ENCODE data around the gene TPPP. TPM values are rescaled to one million over a fixed set of nuclear protein-coding genes. Genes with fewer than 3 reads are reported as not detected.

TPPP gene
- total RNA-seq, 2 experiments from 2014 or later = 0.02 to 0.10 TPM

DNA sequence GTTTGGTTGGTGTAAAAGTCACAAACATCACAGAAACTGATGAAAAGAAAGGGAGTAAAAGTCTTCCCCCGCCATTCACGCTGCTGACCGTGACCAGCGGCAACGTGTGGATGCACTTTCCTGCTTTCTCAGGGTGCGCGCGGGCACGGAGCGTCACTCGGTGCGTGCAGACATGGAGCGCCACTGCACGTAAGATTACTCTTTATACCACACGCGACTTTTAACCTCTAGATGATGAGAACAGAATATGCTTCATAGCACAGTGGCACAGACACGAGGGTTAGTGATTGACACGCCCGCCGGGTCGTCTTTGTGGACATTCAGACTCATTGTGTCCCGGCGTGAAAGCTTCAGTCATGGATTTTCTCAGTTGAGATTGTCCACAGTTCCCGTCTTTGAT, 65.3 kb downstream of the TPPP start:
- Mint-ChIP-seq H3K36me3 (ENCODE audit: low read depth) (peaks cover 16% of the 10 kb centered on the region), H3K27me3 (ENCODE audit: low read depth) (no peaks in the 10 kb centered on the region), H3K9me3 (no peaks in the 10 kb centered on the region), H3K27ac (no peak overlapping the region), H3K4me1 (ENCODE audit: low read depth) (no peaks in the 10 kb centered on the region), H3K4me3 (no peak overlapping the region)
- DNase-seq = no peak
- intact Hi-C loops (cut with micrococcal nuclease) = no loop called here
- CTCF ChIA-PET = interaction anchor here (1.0 kb wide), 1 partner anchor 181 kb away, joined by 4 read pairs; no protein-coding TSS in a partner anchor

DNA sequence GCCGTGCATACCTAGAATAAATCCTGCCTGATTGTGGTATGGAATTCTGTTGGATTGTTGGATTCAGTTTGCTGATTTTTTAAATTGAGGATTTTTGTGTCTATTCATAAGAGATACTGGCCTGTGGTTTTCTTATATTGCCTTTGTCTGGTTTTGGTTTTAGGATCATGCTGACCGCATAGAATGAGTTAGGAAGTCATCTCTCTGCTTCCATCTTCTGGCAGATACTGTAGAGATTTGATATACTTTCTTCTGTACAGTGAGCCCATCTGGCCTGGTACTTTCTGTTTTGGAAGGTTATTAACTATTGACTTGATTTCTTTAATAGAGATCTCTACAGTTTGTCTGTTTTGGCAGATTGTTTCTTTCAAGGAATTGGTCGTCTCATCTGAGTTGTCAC, 66.3 kb downstream of the TPPP start:
- H3K36me3 Mint-ChIP-seq (ENCODE audit: low read depth) = peaks cover 19% of the 10 kb centered on the region
- DNase-seq = no peak
- CTCF ChIA-PET = no interaction called here
- H3K27me3 Mint-ChIP-seq (ENCODE audit: low read depth) = no peaks in the 10 kb centered on the region
- no peaks in the 10 kb centered on the region for H3K4me1 Mint-ChIP-seq (ENCODE audit: low read depth)
- H3K27ac Mint-ChIP-seq = no peak overlapping the region
- H3K4me3 Mint-ChIP-seq = no peak overlapping the region
- intact Hi-C loops (cut with micrococcal nuclease) = no loop called here
- no peaks in the 10 kb centered on the region for H3K9me3 Mint-ChIP-seq

DNA sequence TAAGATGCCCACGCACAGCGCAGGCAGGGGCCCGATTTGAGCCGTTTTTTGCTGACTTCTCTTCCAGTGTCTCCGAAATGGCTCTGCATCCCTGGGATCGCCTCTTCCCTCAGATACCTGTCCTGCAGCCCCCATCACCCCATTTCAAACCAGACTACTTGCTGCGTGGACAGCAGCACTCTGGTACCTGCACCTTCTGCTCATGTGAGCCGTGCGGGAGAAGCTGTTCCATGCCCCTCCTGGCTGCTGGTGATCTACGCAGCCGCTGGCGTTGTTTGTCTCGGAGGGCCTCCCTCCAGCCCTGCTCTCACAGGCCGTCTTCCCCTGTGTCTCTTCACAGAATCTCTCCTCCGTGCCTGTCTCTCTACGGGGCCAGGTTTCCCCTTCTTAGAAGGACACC, 67.6 kb downstream of the TPPP start:
- no peaks in the 10 kb centered on the region for H3K4me1 Mint-ChIP-seq (ENCODE audit: low read depth)
- no peaks in the 10 kb centered on the region for H3K9me3 Mint-ChIP-seq
- H3K27ac Mint-ChIP-seq = no peak overlapping the region
- no peak for DNase-seq
- H3K27me3 Mint-ChIP-seq (ENCODE audit: low read depth) = no peaks in the 10 kb centered on the region
- H3K36me3 Mint-ChIP-seq (ENCODE audit: low read depth) = peaks cover 25% of the 10 kb centered on the region
- no peak overlapping the region for H3K4me3 Mint-ChIP-seq
- intact Hi-C loops (cut with micrococcal nuclease) = no loop called here
- CTCF ChIA-PET = no interaction called here

DNA sequence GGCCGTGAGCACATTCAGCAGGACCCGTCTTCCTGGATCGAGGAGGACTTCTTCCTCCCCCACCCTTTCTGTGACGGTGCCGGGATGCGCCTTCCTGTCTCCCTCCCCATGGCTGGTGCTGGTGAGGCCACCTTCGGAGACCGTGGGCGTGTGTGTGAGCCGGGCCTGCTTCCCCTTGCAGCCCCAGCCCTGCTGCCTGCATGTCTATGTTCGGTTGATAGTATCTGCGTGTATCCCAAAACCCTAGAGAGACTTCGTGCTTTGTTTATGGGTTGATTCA, 68.3 kb downstream of the TPPP start:
- no peak for DNase-seq
- Mint-ChIP-seq H3K9me3 (no peaks in the 10 kb centered on the region), H3K36me3 (ENCODE audit: low read depth) (peaks cover 29% of the 10 kb centered on the region), H3K4me3 (no peak overlapping the region), H3K27ac (no peak overlapping the region), H3K4me1 (ENCODE audit: low read depth) (no peaks in the 10 kb centered on the region), H3K27me3 (ENCODE audit: low read depth) (no peaks in the 10 kb centered on the region)
- intact Hi-C loops (cut with micrococcal nuclease) = no loop called here
- CTCF ChIA-PET = no interaction called here

DNA sequence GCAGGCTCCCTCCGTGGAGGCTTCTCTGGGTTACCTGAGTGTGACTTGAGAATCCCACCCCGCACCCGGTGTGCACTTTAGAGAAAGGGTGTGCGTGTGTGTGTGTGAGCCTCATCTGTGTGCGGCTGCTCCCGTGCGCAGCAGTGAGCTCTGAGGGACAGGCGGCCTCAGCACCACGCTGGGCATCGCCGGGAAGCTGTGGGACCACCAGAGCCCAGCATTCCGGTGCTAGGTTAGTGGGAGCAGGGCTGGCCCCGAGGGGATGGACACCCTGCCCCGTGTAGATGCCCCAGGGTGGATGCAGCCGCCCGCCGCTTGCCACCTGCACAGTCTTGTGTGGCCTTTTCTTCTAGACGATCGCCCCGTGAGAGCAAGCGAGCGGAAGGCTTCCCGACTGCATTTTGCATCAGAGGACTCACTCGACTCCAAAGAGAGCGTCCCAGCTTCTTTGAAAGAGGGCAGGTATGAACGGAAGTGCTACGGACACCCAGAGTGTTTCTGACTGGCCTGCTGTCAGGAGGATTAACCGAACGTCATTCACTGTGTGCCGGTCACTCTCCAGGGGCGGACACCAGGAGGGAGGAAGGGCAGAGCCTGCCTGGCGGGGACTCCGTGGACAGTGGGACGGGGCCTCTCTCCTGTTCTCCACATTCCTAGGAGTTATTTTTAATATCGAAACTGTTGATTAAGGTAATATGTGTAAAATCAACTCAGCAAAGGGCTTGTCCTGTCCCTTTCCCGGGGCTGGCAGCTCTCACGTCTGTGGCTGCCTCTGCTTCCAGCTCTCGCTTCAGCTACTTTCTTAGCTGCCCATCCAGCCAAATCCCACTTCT, 68.8 kb downstream of the TPPP start:
- no peak for DNase-seq
- H3K27me3 Mint-ChIP-seq (ENCODE audit: low read depth) = no peaks in the 10 kb centered on the region
- no peaks in the 10 kb centered on the region for H3K9me3 Mint-ChIP-seq
- H3K36me3 Mint-ChIP-seq (ENCODE audit: low read depth) = peaks cover 32% of the 10 kb centered on the region
- H3K27ac Mint-ChIP-seq = no peak overlapping the region
- H3K4me3 Mint-ChIP-seq = no peak overlapping the region
- no peaks in the 10 kb centered on the region for H3K4me1 Mint-ChIP-seq (ENCODE audit: low read depth)
- intact Hi-C loops (cut with micrococcal nuclease) = no loop called here
- CTCF ChIA-PET = interaction anchor here (0.6 kb wide), 1 partner anchor 693 kb away, joined by 3 read pairs; no protein-coding TSS in a partner anchor

DNA sequence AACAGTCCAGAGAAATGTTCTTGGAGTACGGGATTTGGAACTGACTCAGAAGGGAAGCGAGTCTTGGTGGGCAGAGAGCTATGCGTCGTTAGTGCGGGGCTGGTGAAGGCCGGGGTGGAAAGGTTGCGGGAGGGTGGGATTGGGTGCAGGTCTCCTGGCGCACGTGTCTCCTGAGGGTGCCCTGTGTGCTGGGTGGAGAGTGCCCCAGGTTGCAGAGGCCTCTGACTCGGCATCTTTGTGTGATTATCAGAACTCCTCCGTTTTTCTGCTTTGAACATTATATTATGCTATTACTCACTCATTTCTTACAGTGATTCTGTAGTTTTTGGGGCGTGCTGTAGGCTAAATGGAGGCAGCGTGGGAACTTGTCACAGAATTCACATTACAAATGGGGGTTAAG, 69.6 kb downstream of the TPPP start:
- Mint-ChIP-seq H3K27me3 (ENCODE audit: low read depth) (no peaks in the 10 kb centered on the region), H3K27ac (no peak overlapping the region), H3K4me3 (no peak overlapping the region), H3K9me3 (no peaks in the 10 kb centered on the region), H3K4me1 (ENCODE audit: low read depth) (no peaks in the 10 kb centered on the region), H3K36me3 (ENCODE audit: low read depth) (peaks cover 36% of the 10 kb centered on the region)
- no peak for DNase-seq
- CTCF ChIA-PET = no interaction called here
- intact Hi-C loops (cut with micrococcal nuclease) = no loop called here

- Mint-ChIP-seq H3K9me3 (no peaks in the 10 kb centered on the region), H3K27me3 (ENCODE audit: low read depth) (no peaks in the 10 kb centered on the region), H3K4me3 (no peak overlapping the region), H3K27ac (no peak overlapping the region), H3K36me3 (ENCODE audit: low read depth) (peaks cover 39% of the 10 kb centered on the region), H3K4me1 (ENCODE audit: low read depth) (no peaks in the 10 kb centered on the region)
- intact Hi-C loops (cut with micrococcal nuclease) = no loop called here
- no peak for DNase-seq
- CTCF ChIA-PET = interaction anchor here (0.7 kb wide), 1 partner anchor 17 kb away, joined by 3 read pairs; no protein-coding TSS in a partner anchor
These were observed 70.1 kb downstream of the TPPP start for GRCh38 chr5:622946-623522.

GRCh38 chr5:622359-622758, 70.8 kb downstream of the TPPP start:
- CTCF ChIA-PET = interaction anchor here (0.7 kb wide), 1 partner anchor 16 kb away, joined by 3 read pairs; no protein-coding TSS in a partner anchor
- DNase-seq = no peak

DNA sequence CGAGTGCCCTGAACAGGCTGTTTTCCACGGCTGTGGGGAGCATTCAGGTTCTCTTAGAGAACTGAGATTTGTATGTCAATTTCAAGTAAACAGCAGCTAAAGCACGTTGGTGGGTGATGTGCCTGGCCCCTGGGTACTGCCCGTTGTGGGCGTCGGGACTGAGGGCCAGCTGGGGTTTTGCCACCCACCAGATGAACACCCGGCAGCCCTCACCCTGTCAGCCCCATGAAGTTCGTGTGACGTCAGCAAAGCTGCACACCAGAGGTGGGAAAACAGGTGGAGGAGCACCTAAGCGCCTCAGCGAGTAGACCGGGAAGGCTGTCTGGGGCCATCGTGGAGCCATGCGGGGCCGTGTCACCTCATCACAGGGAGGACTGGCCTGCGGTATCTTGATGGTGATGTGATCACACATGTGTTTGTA, 71.8 kb downstream of the TPPP start:
- H3K4me3 Mint-ChIP-seq = no peak overlapping the region
- peaks cover 39% of the 10 kb centered on the region for H3K36me3 Mint-ChIP-seq (ENCODE audit: low read depth)
- H3K9me3 Mint-ChIP-seq = no peaks in the 10 kb centered on the region
- DNase-seq = no peak
- H3K4me1 Mint-ChIP-seq (ENCODE audit: low read depth) = peaks cover 4% of the 10 kb centered on the region
- CTCF ChIA-PET = no interaction called here
- intact Hi-C loops (cut with micrococcal nuclease) = no loop called here
- H3K27me3 Mint-ChIP-seq (ENCODE audit: low read depth) = no peaks in the 10 kb centered on the region
- no peak overlapping the region for H3K27ac Mint-ChIP-seq

More at GRCh38 chr5:622359-622758, 70.8 kb downstream of the TPPP start:
- Mint-ChIP-seq H3K9me3 (no peaks in the 10 kb centered on the region), H3K27ac (no peak overlapping the region), H3K36me3 (ENCODE audit: low read depth) (peaks cover 35% of the 10 kb centered on the region), H3K27me3 (ENCODE audit: low read depth) (no peaks in the 10 kb centered on the region), H3K4me1 (ENCODE audit: low read depth) (no peaks in the 10 kb centered on the region), H3K4me3 (no peak overlapping the region)
- intact Hi-C loops (cut with micrococcal nuclease) = no loop called here

DNA sequence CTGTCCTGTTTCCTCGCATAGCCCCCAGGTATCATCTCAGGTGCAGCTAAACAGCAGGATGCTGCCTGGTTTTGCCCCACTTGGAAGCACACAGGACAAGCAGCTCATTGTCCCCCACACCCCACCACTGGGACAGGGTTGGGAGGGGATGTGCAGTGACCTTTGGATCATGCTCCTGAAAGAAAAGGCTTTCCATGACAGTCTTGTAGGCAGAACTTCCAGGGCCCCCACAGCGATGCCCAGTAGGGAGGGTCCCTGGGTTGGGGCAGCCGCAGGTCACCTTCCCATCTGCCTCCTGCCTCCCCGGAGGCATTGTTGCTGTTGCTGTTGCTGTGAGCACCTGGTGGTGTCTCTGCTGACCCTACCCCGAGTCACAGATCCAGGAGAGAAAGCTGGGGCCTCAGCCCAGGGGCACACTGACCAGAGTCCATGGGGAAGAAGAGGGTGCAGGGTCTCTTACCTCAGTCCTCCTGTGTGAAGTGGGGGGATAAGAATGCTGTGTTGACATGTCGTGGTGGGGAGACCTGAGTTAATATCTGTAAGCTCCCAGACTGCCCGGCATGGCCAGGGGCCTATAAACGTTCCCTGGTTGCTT, 72.5 kb downstream of the TPPP start:
- DNase-seq = peak; percentile 1
- no peaks in the 10 kb centered on the region for H3K9me3 Mint-ChIP-seq
- H3K4me1 Mint-ChIP-seq (ENCODE audit: low read depth) = peaks cover 7% of the 10 kb centered on the region
- CTCF ChIA-PET = no interaction called here
- peaks cover 36% of the 10 kb centered on the region for H3K36me3 Mint-ChIP-seq (ENCODE audit: low read depth)
- H3K27ac Mint-ChIP-seq = no peak overlapping the region
- no peak overlapping the region for H3K4me3 Mint-ChIP-seq
- intact Hi-C loops (cut with micrococcal nuclease) = no loop called here
- no peaks in the 10 kb centered on the region for H3K27me3 Mint-ChIP-seq (ENCODE audit: low read depth)

DNA sequence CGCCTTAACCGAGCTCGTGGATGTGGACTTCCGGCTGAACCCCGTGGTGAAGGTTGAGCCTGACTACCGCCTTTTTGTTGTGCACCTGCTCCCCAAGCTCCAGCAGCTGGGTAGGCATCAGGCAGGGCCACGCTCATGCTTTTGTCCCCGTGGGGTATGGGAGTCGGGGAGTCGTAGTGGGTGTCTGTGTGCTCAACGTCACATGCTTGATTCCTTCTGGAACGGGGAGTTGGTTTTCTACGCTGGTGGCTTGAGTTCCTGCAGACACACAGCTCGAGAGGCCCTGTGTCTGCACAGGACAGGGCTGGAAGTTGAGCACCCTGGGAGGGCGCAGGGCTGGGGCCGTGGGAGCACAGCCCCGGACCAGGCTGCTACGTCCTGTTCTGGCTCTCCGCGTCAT, 73.0 kb downstream of the TPPP start:
- H3K27me3 Mint-ChIP-seq (ENCODE audit: low read depth) = no peaks in the 10 kb centered on the region
- CTCF ChIA-PET = no interaction called here
- H3K9me3 Mint-ChIP-seq = peaks cover 5% of the 10 kb centered on the region
- intact Hi-C loops (cut with micrococcal nuclease) = no loop called here
- DNase-seq = no peak
- peaks cover 40% of the 10 kb centered on the region for H3K36me3 Mint-ChIP-seq (ENCODE audit: low read depth)
- H3K4me3 Mint-ChIP-seq = no peak overlapping the region
- H3K4me1 Mint-ChIP-seq (ENCODE audit: low read depth) = peaks cover 12% of the 10 kb centered on the region
- no peak overlapping the region for H3K27ac Mint-ChIP-seq

DNA sequence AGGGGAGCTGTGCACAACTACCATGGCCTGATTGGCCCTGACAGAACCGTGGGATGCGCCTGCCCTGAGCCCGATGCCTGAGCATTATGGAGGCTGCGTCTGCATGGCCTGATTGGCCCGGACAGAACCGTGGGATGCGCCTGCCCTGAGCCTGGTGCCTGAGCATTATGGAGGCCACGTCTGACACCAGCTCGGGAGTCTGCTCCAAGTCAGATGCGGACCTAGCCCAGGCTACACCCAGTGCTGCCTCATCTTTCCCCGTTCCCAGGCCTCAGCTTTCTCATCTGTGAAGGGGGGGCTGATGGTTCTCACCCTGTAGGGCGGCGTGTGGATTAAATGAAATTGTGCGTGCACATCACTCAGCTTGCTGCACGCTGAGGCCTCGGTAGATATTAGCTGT, 73.7 kb downstream of the TPPP start:
- Mint-ChIP-seq H3K9me3 (peaks cover 5% of the 10 kb centered on the region), H3K4me1 (ENCODE audit: low read depth) (peaks cover 16% of the 10 kb centered on the region), H3K36me3 (ENCODE audit: low read depth) (peaks cover 39% of the 10 kb centered on the region), H3K4me3 (no peak overlapping the region), H3K27ac (no peak overlapping the region), H3K27me3 (ENCODE audit: low read depth) (no peaks in the 10 kb centered on the region)
- CTCF ChIA-PET = no interaction called here
- intact Hi-C loops (cut with micrococcal nuclease) = no loop called here
- peak; percentile 2 for DNase-seq

DNA sequence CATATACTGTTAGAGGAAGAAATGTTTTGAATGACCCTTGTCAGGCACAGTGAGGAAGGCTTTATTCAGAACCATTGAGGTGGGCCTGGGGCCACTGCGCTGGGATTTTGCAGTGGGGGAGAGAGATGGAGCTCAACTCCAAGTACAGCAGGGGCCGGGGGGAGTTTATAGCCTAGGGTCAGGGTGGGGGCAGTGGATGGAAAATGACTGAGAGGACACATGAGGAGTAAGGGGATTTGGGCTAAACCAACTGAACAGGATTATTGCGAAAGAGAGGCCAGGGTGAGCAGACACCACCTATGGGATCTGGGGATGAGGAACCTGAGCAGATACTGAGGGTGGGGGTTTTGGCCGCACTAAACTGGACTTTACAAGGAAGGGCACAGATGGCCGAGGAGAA, 74.7 kb downstream of the TPPP start:
- Mint-ChIP-seq H3K9me3 (peaks cover 5% of the 10 kb centered on the region), H3K27ac (no peak overlapping the region), H3K4me1 (ENCODE audit: low read depth) (peaks cover 25% of the 10 kb centered on the region), H3K27me3 (ENCODE audit: low read depth) (no peaks in the 10 kb centered on the region), H3K36me3 (ENCODE audit: low read depth) (peaks cover 42% of the 10 kb centered on the region), H3K4me3 (no peak overlapping the region)
- CTCF ChIA-PET = no interaction called here
- DNase-seq = no peak
- intact Hi-C loops (cut with micrococcal nuclease) = no loop called here
